GM21717 (cell line): ENCODE data around the gene SLC1A6.
"Not testable (repeated sequence)": the region's sequence is repeated elsewhere in the genome, so short reads cannot be mapped to it uniquely, and the experiment has no call there.

Experiments used
- ATAC-seq: cut with Tn5 transposase; IDR thresholded peaks from one replicate; pipeline ENCODE4 v1.9.1; 2021; ENCODE audit warnings: mild to moderate bottlenecking, moderate library complexity; ENCODE audit not compliant: unreplicated experiment

The SLC1A6 gene

GRCh38 chr19:14959263-14959662 is 20.4 kb downstream of the SLC1A6 start:
- ATAC-seq: no peak

GRCh38 chr19:14957464-14957863 is 22.2 kb downstream of the SLC1A6 start:
- no peak for ATAC-seq

- no peak for ATAC-seq
These were observed 25.5 kb downstream of the SLC1A6 start for GRCh38 chr19:14954071-14954655.

GRCh38 chr19:14952767-14953166 is 26.9 kb downstream of the SLC1A6 start:
- ATAC-seq: no peak

- ATAC-seq: no peak
These were observed 29.2 kb downstream of the SLC1A6 start for GRCh38 chr19:14950421-14950820.

GRCh38 chr19:14949876-14950275 is 29.8 kb downstream of the SLC1A6 start:
- no peak for ATAC-seq

GRCh38 chr19:14949413-14949812 is 30.3 kb downstream of the SLC1A6 start:
- ATAC-seq: not testable (repeated sequence)

- ATAC-seq: no peak
These were observed 35.2 kb downstream of the SLC1A6 start for GRCh38 chr19:14944456-14944855.

GRCh38 chr19:14943601-14944000 is 36.1 kb downstream of the SLC1A6 start:
- ATAC-seq: no peak

- no peak for ATAC-seq
These were observed 38.5 kb downstream of the SLC1A6 start, which contains the start of gene OR7C2 for GRCh38 chr19:14941189-14941588. TSS of gene OR7C2 (plus strand) at chr19:14941489. CDS start at chr19:14941489, 0 bp downstream.

GRCh38 chr19:14940266-14940665 is 39.4 kb downstream of the SLC1A6 start:
- ATAC-seq: no peak

- no peak for ATAC-seq
These were observed 46.2 kb downstream of the SLC1A6 start for GRCh38 chr19:14933506-14933905.

- no peak for ATAC-seq
These were observed 62.8 kb downstream of the SLC1A6 start for GRCh38 chr19:14916848-14917247.

- no peak for ATAC-seq
These were observed 64.5 kb downstream of the SLC1A6 start for GRCh38 chr19:14915116-14915515.

- no peak for ATAC-seq
These were observed 73.0 kb downstream of the SLC1A6 start for GRCh38 chr19:14906711-14907110.

GRCh38 chr19:14901675-14902260 is 77.9 kb downstream of the SLC1A6 start:
- ATAC-seq: no peak
